ENCODE data around the gene ARHGEF10L.

ARHGEF10L gene

DNA sequence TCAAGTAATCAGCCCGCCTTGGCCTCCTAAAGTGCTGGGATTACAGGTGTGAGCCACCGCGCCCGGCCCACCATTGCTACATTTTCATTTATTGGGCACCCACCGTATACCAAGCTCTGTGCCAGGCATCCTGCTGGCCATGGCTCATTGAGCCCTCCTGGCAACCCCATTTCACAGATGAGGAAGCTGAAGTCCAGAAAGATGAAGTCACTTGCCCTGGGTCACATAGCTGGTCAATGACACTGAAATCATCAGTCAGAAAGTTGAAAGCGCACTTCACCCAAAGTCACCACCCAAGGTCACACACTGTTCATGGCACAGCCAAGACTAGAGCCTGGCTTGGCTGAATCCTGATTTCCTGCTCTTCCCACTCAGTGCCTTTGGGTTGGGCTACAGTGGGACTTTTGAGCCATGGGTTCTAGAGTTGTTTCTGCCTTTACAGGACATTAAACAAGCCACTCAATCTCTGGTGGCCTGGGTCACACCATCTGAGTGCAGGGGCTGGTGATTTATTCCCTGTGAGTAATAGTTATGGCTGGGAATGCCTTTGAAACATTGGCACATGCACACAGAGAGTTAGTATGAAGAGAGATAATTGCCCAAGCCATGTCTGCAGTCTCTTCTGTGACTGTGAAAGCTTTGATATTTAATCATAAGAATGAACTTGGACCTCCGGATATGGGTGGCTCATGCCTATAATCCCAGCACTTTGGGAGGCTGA, 16.0 kb upstream of the ARHGEF10L start:
- DNase-seq, result no peak

DNA sequence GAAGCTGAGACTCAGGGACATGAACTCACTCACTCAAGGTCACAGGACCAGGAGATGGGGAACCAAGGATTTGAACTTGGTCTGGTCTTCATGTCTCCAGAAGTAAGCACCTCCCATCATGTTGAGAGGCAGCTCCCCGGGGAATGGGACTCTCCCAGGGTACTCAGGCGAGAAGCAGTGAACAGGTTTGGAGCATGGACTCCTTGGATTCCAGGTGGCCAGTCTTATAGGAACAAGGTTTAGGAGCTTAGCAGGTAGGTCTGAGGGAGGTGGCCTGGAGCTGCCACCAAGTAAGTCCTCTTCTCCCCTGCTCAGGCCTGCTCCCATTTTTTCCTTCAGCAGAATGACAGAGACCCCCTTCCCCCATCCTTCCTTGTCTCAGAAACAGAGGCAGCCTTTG, 14.9 kb upstream of the ARHGEF10L start:
- DNase-seq, result no peak

DNA sequence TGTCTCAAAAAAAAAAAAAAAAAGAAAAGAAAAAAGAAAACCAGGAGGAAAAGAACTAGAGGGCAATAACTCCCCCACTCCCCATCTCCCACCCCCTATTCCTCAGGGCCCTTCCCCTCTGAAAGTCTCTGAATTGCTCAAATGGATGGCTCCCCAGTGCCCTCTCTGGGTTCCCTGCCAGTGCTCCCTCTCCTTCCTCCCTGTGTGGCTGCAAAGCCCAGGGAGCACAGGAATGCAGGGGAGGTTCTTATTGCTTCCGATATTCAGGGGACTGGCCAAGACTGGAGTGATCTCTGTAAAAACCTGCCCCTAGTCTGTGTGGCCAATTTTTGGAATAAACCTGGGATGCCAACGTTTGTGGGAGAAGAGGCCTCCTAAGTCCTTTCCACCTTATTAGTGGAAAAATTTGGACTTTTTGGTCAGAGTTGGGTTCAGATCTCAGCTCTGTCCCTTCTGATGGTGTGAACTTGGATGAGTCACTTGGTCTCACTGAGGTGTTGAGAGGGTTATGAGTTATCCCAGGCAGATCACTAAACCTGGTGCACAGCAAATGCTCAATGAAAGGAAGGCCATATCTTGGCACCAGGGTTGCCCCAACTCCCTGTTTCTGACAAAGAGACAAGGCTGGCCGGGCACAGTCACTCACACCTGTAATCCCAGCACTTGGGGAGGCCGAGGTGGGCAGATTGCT, 13.4 kb upstream of the ARHGEF10L start:
- DNase-seq, result no peak

DNA sequence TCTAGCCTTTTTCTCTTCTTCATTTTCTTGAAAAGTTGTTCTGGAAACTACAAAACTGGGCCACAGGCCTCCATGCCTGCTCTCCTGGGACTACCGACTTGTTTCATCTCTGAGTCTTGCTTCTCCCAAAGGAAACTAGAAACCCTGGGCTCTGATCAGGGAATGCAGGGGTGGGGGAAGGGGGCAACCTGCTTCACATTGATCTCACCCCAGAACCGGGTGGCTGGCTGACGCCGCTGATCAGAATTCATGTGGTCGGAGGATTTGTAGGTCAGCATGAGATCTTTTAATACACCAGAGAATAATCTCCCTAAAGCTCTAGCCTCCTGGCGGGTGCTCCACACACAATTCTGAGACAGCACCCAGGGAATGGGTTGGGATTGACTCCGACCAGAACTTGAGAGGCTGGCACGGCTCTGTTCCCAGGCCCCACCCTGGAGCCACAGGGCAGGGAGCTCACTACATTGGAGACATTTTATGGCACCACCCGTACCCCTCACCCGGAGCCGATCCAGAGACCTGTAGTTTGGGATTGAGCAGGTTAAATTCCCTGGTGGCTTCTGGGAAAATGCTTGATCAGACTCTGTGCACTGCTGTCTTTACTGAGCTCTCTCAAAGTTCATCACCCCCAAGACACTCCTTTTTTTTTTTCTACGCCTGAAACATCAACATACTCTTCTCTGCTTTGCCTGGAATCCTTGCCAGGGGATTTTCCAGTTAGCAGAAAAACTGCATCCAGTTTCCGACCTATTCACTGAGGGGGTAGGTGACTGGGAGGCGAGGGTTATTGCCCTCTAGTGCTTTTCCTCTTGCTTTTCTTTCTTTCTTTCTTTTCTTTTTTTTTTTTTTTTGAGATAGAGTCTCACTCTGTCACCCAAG, 12.2 kb upstream of the ARHGEF10L start:
- no peak for DNase-seq

DNA sequence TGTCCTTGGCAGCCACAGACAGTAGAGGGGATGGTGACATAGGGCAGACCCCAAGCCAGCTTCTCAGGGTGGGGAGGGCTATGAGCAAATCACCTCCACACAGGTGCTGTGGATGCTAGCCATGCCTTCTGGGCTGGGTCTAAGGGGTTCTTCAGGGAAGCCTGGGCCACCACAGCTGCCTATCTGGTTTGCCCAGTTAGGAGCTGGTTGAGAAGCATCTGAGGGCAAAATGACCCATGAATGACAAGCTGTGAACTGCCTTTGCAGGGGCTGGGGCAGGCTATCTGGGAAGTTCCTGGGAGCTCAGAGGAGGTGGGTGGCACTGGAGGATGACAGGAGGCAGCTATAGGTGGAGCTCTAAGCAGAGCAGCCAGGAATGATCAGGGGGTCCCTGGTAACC, 10.1 kb upstream of the ARHGEF10L start:
- no peak for DNase-seq

DNA sequence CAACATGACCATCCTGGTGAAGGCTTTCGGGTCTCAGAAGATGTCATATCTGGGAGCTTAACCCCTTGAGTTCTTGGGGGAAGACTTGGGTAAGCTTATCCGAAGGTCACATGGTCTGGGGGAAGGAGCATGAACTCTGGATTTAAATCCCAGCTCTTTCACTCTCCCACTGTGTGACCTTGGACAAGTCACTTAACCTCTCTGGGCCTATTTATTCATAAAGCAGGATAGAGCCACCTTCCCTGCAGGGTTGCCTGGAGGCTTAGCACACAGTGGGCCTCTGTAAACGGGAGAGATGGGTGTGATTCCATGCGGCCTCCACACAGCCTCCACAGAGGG, 8.2 kb upstream of the ARHGEF10L start:
- DNase-seq, result no peak

DNA sequence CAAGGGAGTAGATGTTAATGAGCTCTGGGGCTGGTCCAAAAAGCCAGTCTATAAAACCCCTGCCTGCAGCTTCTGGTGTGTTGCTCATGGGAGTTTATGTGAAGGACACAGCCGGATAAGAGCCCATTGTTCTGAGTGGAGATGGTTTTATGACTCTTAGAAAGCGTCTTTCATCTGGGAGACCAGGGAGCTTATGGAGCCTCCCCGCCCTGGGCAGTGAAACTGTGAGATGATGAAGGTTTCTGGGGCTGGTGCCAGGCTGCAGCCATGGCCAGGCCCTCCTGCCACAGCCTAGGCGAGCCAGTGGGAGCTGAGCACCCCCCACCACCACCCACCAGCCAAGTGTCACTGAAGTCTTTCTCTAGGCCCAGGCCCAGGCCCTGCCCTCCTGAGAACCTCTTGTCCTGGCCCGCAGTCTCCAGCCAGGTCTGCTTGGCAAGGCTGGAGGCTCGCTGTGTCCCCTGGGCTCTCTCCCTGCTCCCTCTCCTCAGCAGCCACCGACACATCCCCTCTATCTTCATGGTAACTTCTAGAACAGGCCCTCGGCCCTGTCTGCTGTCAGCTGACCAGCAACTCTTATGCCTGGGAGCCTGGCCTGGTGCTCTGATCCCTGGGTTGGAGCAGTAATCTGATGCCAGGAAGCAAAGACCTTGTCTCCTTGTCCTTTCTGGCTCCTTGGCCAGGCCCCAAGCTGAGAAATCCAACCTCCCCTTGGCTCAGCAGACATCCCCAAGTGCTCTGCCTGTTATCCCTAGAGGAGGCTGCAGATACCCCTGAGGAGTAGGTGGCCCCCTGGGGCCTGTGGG, 7.6 kb upstream of the ARHGEF10L start:
- no peak for DNase-seq

DNA sequence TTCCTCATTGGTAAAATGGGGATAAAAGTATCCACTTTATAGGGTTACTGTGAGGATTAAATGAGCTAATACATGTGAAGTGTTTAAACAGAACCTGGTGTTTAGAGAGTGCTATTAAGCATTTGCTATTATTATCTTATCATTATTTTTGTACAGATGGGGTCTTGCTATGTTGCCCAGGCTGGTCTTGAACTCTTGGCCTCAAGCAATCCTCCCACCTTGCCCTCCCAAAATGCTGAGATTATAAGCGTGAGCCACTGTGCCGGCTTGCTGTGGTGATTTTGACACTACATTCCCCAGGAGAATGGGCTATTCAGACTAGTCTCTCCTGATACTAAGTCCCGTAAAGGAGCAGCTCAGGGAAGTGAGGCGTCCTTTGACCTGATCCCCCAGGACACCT, 6.3 kb upstream of the ARHGEF10L start:
- DNase-seq, result no peak

DNA sequence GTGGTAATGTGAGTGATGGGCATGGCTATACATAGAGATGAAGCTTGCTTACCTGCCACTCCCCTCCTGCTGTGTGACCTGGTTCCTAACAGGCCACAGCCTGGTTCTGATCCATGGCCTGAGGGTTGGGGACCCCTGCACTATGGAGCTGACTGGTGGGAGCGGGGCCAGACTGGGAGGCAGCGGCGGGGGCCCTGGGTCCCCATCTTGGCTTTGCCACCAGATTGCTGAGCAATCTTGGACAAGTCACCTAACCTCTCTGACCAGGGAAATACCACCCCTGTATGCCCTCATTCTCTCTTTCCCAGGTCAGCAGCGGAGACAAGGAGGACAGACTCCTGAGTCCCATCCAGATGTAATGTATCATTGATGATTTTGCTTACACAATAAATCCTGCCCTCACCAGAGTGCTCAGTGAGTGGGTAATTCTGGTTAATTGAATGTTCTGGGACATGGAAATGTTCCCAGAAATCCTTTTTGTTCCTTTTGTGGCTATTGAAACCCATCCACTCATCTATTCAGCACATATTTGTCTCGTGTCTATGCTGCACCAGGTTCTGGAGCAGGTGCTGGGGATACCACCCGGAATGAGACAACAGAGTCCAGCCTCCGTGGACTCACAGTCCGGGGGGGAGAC, 4.1 kb upstream of the ARHGEF10L start:
- DNase-seq, result no peak

DNA sequence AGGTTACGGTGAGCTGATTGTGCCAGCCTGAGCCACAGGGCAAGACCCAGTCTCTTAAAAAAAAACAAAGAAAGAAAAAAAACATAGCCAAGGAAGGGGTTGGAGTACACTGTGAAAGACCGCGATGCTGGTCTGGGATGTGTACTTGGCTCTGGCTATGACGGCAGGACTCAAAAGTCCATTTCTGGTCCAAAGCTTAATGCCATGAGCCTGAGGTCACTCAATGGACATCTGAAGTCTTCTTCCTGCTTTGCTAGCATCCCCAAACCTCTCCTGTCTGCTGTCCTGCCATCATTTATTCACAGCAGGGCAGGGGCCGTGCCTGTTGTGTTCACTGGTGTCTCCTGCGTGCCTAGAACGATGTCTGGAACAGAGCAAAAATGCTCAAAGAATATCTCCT, 1.5 kb upstream of the ARHGEF10L start:
- DNase-seq, result no peak

DNA sequence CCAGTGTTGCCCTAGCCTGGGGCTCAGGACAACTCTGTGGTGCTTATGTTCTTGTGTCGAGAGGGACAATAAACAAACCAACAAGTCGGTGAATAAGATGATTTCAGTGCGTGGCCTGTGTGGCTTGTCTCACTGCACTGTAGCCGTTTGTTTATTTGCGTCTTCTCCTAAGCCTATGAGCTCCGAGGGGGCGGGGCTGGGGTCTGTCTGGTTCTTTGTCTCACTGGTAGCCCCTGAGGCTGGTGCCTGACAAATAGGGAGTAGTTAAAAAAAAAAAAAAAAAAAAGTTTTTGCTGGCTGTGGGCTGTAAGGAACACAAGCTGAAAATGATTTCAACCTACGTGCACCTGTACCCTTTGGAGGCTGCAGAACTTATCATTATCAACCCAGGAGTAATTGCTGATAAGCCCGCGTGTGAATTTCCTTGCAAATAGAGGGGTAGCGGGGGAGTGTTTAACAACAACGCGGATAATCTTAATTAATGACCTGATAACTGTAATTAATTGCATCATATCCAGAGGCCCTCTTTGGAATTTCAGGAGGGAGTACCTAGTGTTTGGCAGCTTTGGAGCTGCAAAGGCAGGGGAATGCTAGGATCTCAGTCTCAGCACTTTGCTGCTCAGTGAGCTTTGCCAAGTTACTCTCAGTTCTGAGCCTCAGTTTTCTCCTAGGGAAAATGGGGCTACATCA, 925 bp upstream of the ARHGEF10L start:
- no peak for DNase-seq

DNA sequence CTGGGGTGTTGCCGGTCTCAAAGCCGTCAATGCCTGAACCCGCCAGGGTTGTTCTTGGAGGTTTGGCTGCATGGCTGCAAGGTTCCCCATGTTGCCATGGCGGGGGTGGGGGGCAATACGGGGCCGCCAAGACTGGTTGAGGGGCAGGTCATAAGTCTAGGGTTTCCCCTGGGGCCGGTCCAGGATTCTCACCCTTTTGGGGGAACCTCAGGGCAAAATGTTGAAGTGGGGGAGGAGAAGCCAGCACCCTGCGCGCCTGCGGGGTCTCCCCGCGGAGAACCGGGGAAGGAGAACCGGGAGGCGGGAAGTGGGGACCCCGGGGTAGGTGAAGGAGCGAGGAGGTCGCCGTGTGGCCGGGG, 401 bp upstream of the ARHGEF10L start:
- no peak for DNase-seq

DNA sequence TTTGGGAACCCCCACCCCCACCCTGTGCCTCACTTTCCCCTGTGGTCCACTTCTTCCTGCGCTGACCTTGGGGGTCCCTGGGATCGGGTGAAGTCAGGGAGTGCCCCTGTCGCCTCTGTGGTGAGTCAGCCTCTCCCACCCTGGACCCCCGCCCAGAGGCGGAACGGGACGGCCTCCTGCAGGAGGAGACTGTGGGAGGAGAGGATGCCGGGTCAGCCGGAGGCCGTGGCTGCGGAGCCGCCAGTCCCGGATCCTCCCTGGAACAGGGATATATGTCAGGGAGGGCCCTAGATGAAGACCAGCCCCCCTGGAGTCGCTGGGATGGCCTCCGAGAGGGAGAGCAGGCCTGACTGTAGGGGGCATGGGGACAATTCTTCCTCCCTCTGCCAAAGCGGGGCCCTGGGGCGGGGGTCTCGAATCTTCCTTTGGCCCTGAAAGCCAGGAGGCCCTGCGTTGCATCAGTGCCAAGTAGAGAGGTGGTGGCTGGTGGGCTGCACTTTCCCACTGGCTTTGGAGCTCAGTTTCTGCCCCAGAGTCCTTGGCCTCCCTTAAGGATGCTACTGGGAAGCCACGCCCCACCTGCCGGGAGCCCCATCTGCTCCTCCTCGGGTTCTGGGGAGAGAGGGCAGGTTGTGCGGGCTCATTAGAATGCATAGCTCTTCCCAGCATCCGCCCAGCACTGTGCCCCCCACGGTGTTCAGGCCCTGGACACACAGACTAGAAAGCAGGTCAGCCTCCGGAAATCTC, 930 bp downstream of the ARHGEF10L start:
- DNase-seq, result no peak

DNA sequence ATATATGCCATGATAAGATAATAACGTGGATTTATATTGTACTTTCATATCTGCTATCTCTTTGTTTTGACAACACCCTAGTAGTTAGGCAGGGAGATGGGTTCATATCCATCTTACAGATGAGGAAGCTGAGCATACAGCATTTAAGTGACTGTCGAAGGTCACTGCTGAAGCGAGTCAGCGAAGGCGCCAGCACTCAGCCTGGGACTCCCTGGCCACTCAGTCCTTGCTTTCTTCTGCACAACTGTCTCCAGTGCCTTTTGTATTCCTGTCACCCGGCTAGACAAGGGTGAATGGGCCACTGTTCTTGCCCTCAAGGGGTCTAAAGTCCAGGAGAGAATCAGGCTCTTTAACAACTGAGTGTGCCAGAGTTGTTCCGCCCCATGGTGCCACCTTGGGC, 3.1 kb downstream of the ARHGEF10L start:
- DNase-seq, result peak in 1 of 2 donors; percentile 48

DNA sequence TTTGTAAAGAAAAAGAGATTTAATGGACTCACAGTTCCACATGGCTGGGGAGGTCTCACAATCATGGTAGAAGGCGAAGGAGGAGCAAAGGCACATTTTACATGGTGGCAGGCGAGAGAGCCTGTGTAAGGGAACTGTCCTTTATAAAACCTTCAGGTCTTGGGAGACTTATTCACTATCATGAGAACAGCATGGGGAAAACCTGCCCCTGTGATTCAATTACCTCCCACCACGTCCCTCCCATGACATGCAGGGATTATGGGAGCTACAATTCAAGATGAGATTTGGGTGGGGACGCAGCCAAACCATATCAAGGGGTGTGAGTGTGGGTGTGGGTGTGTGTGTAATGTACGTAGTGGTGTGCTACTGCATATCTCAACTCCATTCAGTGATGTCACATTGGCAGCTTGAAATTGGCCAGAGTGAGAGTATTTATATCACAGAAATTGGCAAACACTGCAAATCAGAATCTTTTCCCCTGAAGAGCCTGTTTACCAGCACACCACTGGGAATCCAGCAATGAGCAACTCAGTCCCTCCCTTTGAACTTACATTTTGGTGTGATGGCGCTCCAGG, 5.4 kb downstream of the ARHGEF10L start:
- peak in 1 of 2 donors; percentile 34 for DNase-seq

DNA sequence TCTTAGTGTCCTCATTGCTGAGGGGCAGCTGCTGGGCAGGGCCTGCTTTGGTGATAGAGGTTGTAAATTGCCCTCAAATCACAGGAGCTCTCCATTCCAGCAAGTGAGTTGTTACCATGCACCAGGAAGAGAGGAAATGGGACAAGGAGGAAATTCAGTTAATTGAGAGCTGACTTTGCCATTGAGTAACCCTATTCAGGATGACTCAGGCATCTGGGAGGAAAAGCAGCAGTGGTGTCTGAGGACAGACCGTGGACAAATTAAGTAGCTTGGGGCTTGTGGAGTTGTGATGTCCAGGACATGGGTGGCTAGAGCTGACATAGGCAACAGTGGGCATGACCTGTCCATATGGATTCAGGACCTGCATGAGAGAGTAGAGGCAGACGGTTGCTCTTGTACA, 5.9 kb downstream of the ARHGEF10L start:
- peak; percentile 66 to 76 for DNase-seq

DNA sequence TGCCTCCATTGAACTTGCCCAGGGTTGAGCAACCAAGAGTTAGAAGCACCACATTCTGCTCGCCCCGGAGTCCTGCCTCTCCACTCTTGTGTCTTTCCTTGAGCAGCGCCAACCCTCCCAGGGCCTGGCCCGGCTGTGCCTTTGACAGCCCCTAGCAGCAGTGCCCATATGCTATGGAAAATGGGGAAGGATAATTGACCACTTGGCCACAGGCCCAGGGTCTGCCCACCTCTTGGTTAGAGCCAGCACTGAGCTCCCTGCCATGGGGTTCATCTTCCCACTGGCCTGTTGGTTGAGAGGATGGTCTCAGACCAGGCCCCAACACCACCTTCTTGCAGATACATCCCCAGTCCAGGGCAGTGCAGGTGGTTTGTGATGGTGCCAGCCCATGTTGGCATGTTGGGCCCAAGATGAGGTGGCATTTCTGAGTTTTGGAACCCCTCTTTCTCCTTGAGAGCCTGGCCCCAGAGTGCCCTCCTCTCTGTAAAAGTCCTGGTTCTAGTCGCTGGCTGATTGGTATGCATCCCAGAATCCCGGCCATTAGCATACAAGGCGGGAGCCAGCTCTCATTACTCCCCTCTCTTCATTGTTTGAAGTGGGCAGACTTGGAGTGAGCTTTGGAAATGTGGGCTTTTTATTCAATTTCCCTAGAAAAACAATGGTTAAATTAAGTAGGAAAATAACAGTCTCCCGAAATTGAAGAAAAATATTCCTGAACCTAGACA, 7.6 kb downstream of the ARHGEF10L start:
- DNase-seq, result no peak

DNA sequence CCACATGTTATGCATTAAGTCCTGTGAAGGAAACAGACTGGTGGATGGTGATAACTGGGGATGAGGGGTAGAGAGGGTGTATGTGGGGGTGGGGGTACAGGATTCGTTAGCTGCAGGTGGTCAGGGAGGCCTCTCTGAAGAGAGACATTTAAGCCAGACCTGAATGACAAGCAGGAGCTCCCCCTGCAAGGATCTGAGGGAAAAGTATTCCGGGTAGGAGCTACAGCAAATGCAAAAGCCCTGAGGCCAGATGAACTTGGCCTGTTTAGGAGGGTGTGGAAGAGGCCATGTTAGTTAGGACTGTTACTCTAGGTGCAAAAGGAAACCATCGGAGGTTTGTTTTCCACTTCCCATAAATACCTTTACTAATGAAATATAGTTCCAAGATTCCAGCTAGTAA, 9.9 kb downstream of the ARHGEF10L start:
- DNase-seq, result no peak

DNA sequence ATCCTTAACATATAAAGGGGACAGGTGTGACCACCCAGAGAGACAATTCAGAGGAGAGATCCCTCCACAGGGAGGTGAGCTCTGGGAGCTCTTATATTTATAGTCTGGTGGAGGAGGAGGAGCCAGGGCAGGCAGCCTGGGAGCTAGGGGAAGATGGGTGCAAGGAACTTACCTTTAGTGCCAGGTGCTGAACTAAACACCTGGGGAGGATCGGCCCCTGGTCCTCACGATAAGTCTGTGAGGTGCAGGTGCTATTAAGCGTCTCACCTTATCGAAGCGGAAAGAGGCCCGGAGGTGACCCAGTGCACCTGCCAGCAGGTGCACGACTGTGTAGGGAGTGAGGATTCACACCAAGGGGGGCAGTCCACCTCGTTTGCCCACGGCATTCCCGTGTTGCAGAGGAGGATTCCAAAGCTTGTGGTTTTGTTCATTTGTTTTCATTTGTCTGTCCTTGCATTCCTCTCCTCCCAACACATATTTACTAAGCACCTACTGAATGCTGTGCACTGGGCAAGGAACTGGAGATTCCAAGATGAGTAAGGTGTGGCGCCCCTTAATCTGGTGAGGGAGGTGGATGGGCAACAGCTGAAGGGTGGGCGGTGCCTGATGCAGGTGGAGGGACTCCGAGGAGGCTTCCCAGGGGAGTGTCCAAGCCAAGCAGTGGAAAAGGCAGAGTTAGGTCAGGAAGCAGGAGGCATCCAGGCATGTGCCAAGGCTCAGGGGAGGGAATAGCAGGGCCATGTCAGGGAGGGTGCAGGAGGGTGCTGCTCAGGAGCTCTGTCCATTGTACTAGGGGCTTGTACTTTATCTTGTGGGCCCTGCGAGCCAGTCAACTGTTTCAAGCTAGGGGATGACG, 11.5 kb downstream of the ARHGEF10L start:
- DNase-seq, result no peak

Measured in inflammatory macrophage (primary cell).